SK-MEL-5 (cell line): ENCODE measurements around the gene IL4R. TPM values are rescaled to one million over a fixed set of nuclear protein-coding genes. Genes with fewer than 3 reads are reported as not detected.

Experiments used
- DNase-seq: peaks from one replicate; pipeline ENCODE4 v3.0.0-alpha.2; 2016; ENCODE audit warnings: low read depth, low spot score
- in situ Hi-C: cut with HindIII; loops from 2 replicates; pipeline ENCODE4 v1.10.0; 2016; ENCODE audit warnings: low sequenced_read_pairs, high pct_unique_total_duplicates, low pct_unique_long_range_greater_than_20kb
- total RNA-seq: library from RNA; depleted of rRNA; stranded (reverse); fragments of >200 nt; shearing (Covaris generic); gene quantifications from 2 replicates; pipeline ENCODE4 v1.2.3, GENCODE V29; 2014

Gene IL4R
- total RNA-seq, 1 experiment from 2014 or later = 5.6 TPM

GRCh38 chr16:27308792-27309191 is 5.0 kb upstream of the IL4R start:
- in situ Hi-C loops = no loop called here
- no peak for DNase-seq

- in situ Hi-C loops = no loop called here
- no peak for DNase-seq
Measured at GRCh38 chr16:27310576-27311447, 3.0 kb upstream of the IL4R start.

GRCh38 chr16:27311448-27311830 is 2.3 kb upstream of the IL4R start:
- in situ Hi-C loops = no loop called here
- no peak for DNase-seq

- in situ Hi-C loops = no loop called here
- DNase-seq = no peak
Measured at GRCh38 chr16:27311897-27312303, 1.9 kb upstream of the IL4R start.

GRCh38 chr16:27312580-27313421 is 973 bp upstream of the IL4R start:
- in situ Hi-C loops = no loop called here
- no peak for DNase-seq

- in situ Hi-C loops = no loop called here
- DNase-seq = peak; percentile 23
Measured at GRCh38 chr16:27314161-27314723, 468 bp downstream of the IL4R start.

- in situ Hi-C loops = no loop called here
- DNase-seq = no peak
Measured at GRCh38 chr16:27314986-27315332, 1.2 kb downstream of the IL4R start.

GRCh38 chr16:27315333-27316037 is 1.7 kb downstream of the IL4R start:
- DNase-seq = no peak

GRCh38 chr16:27316038-27316680 is 2.4 kb downstream of the IL4R start:
- in situ Hi-C loops = no loop called here
- no peak for DNase-seq

More at GRCh38 chr16:27315333-27316037, 1.7 kb downstream of the IL4R start:
- in situ Hi-C loops = no loop called here

- in situ Hi-C loops = no loop called here
- DNase-seq = no peak
Measured at GRCh38 chr16:27317320-27317719, 3.5 kb downstream of the IL4R start.

GRCh38 chr16:27317738-27318391 is 4.1 kb downstream of the IL4R start:
- DNase-seq = no peak
- in situ Hi-C loops = no loop called here

GRCh38 chr16:27318392-27319256 is 4.8 kb downstream of the IL4R start:
- no peak for DNase-seq
- in situ Hi-C loops = no loop called here

- no peak for DNase-seq
- in situ Hi-C loops = no loop called here
Measured at GRCh38 chr16:27319257-27319965, 5.6 kb downstream of the IL4R start.

GRCh38 chr16:27320261-27321012 is 6.7 kb downstream of the IL4R start:
- DNase-seq = no peak
- in situ Hi-C loops = no loop called here
